Testis (tissue), 3 donors: Measurements from ENCODE around the gene ABCA3. TPM values are rescaled to one million over a fixed set of nuclear protein-coding genes. Genes with fewer than 3 reads are reported as not detected.

Experiments
- DNase-seq: peaks from one replicate; pipeline ENCODE4 v3.0.0-alpha.2; 2019
- H3K27ac ChIP-seq, 2 donors: fragments of 200-600 bp; sonication (generic); one replicate each; pipeline ENCODE4 v1.5.1; 2019
- H3K27me3 ChIP-seq: fragments of 200-600 bp; sonication (generic); one replicate; pipeline ENCODE4 v1.5.1; 2019
- H3K36me3 ChIP-seq: fragments of 200-600 bp; sonication (generic); one replicate; pipeline ENCODE4 v1.5.1; 2017; ENCODE audit warnings: low read depth; ENCODE audit errors: missing control alignments
- H3K4me1 ChIP-seq: fragments of 200-600 bp; sonication (generic); one replicate; pipeline ENCODE4 v1.5.1; 2019
- H3K4me3 ChIP-seq, 2 donors: fragments of 200-600 bp; sonication (generic); one replicate each; pipeline ENCODE4 v1.5.1; 2017 to 2019
- H3K9me3 ChIP-seq: fragments of 200-600 bp; sonication (generic); one replicate; pipeline ENCODE4 v1.5.1; 2017
- POLR2A ChIP-seq: fragments of 450-650 bp; IDR thresholded peaks from one replicate; pipeline ENCODE4 v1.6.1; 2017; ENCODE audit warnings: antibody characterized with exemption, mild to moderate bottlenecking, moderate library complexity
- WGBS, 2 donors: methylation state at CpG; one replicate each; pipeline ENCODE4 v1.1.5; 2018; 5-methylcytosine and 5-hydroxymethylcytosine counted together
- intact Hi-C: fragments of 100-400 bp; cut with DNase I; formaldehyde crosslinking; loops from one replicate; pipeline ENCODE4 v1.15.1; 2023; ENCODE audit warnings: low total_unique reads
- polyA plus RNA-seq: library from polyadenylated mRNA; stranded (reverse); fragments of 350-450 nt; fragmentation: Illumina TruSeq; extraction: RNeasy Lipid Tissue Mini Kit (QIAGEN cat#74804); gene quantifications from one replicate; pipeline ENCODE4 v1.2.3, GENCODE V29; 2014; ENCODE audit warnings: low read depth, low replicate concordance; ENCODE audit not compliant: insufficient read depth
- total RNA-seq, 2 donors: library from RNA; depleted of rRNA; stranded (reverse); fragments of >200 nt; gene quantifications; one replicate each; pipeline ENCODE4 v1.2.3, GENCODE V29; 2016
- TF ChIP-seq, protein P1 (sequence below), 3 experiments: fragments of 450-650 bp in 2 of 3; fragments of 200-600 bp in 1 of 3; sonication (generic) in 1 of 3; IDR thresholded peaks; one replicate each; pipeline ENCODE4 v1.5.1; 2016 to 2019; ENCODE audit warnings: antibody characterized with exemption in 3 of 3, mild to moderate bottlenecking in 2 of 3, moderate library complexity in 1 of 3

ABCA3 gene
- total and polyA plus RNA-seq, 3 donors from 2014 or later = 24.5 to 38.1 (median 35.1) TPM

DNA sequence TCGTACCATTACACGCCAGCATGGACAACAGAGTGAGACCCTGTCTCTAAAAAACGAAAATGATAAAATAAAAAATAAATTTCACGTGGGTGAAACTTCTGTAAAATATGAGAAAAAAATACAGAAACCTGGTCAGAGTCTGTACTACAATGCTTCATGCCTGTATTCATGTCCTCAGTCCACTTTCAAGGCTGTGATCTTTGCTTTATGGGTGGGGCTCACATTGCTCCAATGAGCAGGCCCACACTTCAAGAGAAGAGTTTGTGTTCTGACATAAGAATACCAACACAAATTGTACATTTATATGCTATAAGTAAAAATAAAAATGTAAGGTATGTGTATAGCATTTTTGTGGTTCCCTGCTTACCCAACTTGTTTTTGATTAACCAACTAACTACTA is 32.2 kb upstream of the ABCA3 start:
- Histone ChIP-seq H3K27ac (no peak overlapping the region), H3K4me3 (no peak overlapping the region), H3K4me1 (peaks cover 16% of the 10 kb centered on the region), H3K27me3 (no peaks in the 10 kb centered on the region), H3K36me3 (no peaks in the 10 kb centered on the region), H3K9me3 (no peaks in the 10 kb centered on the region)
- TF ChIP-seq, protein P1, sequence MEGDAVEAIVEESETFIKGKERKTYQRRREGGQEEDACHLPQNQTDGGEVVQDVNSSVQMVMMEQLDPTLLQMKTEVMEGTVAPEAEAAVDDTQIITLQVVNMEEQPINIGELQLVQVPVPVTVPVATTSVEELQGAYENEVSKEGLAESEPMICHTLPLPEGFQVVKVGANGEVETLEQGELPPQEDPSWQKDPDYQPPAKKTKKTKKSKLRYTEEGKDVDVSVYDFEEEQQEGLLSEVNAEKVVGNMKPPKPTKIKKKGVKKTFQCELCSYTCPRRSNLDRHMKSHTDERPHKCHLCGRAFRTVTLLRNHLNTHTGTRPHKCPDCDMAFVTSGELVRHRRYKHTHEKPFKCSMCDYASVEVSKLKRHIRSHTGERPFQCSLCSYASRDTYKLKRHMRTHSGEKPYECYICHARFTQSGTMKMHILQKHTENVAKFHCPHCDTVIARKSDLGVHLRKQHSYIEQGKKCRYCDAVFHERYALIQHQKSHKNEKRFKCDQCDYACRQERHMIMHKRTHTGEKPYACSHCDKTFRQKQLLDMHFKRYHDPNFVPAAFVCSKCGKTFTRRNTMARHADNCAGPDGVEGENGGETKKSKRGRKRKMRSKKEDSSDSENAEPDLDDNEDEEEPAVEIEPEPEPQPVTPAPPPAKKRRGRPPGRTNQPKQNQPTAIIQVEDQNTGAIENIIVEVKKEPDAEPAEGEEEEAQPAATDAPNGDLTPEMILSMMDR (IDR thresholded peaks at IDR 0.05) = no peak
- TF ChIP-seq POLR2A = no peak
- no peak for DNase-seq
- intact Hi-C loops = no loop called here
- WGBS, 2 donors = 74 to 79% methylated on average over 4 of the region's 4 CpGs

DNA sequence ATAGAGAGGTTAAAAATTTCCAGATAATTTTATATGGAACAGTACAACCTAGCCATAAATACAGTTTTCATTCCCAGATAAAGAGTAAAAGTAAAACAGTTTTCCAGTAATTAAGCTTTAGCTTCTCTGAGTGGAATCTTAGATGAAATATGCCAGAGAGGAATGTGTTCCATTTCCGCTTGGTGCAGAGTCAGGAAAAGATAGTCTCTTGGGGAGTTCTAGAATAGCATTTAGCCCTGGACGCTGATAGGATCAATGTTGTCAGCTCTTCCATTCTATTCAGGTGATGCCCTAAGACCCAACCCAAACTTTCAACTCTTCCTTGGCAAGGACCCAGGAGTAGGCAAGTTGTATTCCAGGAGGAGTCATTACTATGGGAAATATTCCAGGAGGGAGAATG is 30.9 kb upstream of the ABCA3 start:
- Histone ChIP-seq H3K36me3 (no peaks in the 10 kb centered on the region), H3K4me3 (no peak overlapping the region), H3K9me3 (no peaks in the 10 kb centered on the region), H3K4me1 (peaks cover 22% of the 10 kb centered on the region), H3K27me3 (no peaks in the 10 kb centered on the region), H3K27ac (no peak overlapping the region)
- DNase-seq = no peak
- 53 to 56% methylated on average over 2 of the region's 2 CpGs for WGBS, 2 donors
- intact Hi-C loops = no loop called here
- no peak for TF ChIP-seq POLR2A
- TF ChIP-seq, protein P1 (IDR thresholded peaks at IDR 0.05) = no peak

DNA sequence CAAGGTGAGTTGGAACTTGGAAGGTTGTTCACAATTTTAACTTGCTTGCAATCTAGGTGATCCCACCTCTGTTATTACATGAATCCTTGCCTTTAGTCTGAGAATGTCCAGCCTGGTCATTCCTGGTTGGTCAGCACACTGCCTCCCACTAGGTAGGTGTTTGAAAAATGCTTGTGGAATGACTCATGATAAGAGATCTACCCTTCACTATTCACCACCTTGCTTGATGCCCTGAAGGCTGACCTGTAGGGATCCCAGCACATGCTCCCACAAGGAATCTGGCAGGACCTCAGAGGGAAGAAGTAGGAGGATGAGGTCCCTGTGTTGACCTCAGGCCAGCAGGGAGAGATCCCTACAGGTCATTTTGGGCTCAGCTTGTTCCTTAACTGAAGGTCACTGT is 30.2 kb upstream of the ABCA3 start:
- Histone ChIP-seq H3K27ac (no peak overlapping the region), H3K9me3 (no peaks in the 10 kb centered on the region), H3K27me3 (no peaks in the 10 kb centered on the region), H3K4me1 (peaks cover 28% of the 10 kb centered on the region), H3K4me3 (no peak overlapping the region), H3K36me3 (no peaks in the 10 kb centered on the region)
- no peak for DNase-seq
- TF ChIP-seq, protein P1 (IDR thresholded peaks at IDR 0.05) = no peak
- TF ChIP-seq POLR2A = no peak
- intact Hi-C loops = no loop called here

DNA sequence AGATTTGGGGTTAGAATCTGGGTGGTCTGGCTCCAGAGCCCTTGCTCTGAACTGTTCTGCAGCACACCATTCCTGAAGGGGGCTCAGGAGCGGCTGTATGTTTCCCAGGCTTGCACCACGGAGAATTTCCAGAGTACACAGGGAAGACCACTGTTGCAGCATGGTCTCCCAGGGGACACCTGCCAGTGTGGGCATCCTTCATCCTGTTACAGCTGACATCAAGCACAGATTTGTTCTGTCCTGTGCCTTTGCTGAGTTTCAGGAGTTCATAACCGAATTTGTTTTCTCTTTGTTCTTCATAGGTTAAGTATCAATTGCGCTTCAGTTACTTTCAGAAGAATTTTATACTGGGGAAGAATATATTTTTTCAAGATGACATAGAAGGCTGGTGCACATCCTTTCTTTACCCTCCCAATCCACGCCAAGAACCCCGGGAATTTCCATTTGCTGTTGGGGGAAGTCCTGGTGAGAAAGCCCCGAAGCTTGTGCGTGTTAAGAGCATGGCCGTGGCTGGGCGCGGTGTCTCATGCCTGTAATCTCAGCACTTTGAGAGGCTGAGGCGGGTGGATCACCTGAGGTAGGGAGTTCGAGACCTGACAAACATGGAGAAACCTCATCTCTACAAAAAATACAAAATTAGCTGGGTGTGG is 26.3 kb upstream of the ABCA3 start:
- no peaks in the 10 kb centered on the region for H3K36me3 ChIP-seq
- no peaks in the 10 kb centered on the region for H3K9me3 ChIP-seq
- TF ChIP-seq POLR2A = no peak
- TF ChIP-seq, protein P1 (IDR thresholded peaks at IDR 0.05) = no peak
- no peak for DNase-seq
- H3K4me1 ChIP-seq = peaks cover 41% of the 10 kb centered on the region
- intact Hi-C loops = no loop called here
- no peaks in the 10 kb centered on the region for H3K27me3 ChIP-seq
- no peak overlapping the region for H3K4me3 ChIP-seq
- peak overlapping the region in 1 of 2 donors; percentile 68 for H3K27ac ChIP-seq
- WGBS, 2 donors = 92 to 94% methylated on average over 13 of the region's 13 CpGs
